Stimulated activated CD8-positive, alpha-beta memory T cell treated with anti-CD3 and anti-CD28 coated beads, Interleukin-7, amount 100 ng/mL, for 1 hour (primary cell): Measurements from ENCODE around the gene ETV4.

Source experiments
- DNase-seq, 2 donors: peaks; one replicate each; pipeline ENCODE4 v3.0.0-alpha.2; 2020; ENCODE audit warnings: low read depth in 2 of 2

ETV4 gene

GRCh38 chr17:43543771-43544575 is 2.2 kb downstream of the ETV4 start:
- no peak for DNase-seq

DNA sequence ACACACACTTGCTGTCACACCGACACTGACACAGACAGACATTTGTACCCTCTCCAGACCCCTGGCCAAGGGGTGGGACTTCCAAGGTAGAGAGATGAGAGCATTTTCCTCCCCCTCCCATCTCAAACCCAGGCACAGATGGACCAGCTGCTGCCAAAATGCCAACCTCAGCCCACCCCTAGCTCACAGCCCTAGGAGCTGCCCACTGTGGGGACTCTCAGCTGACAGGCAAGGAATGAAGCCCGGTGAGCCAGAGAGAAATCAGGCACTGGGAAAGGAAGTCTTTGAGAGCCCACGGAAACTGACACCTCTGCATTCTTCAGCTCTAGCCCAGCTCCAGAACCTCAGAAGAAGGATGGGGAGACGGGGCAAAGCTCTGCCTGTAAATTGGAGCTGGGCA is 2.8 kb downstream of the ETV4 start:
- DNase-seq, result no peak

- DNase-seq, result no peak
These were observed 3.3 kb downstream of the ETV4 start for GRCh38 chr17:43542859-43543258.

DNA sequence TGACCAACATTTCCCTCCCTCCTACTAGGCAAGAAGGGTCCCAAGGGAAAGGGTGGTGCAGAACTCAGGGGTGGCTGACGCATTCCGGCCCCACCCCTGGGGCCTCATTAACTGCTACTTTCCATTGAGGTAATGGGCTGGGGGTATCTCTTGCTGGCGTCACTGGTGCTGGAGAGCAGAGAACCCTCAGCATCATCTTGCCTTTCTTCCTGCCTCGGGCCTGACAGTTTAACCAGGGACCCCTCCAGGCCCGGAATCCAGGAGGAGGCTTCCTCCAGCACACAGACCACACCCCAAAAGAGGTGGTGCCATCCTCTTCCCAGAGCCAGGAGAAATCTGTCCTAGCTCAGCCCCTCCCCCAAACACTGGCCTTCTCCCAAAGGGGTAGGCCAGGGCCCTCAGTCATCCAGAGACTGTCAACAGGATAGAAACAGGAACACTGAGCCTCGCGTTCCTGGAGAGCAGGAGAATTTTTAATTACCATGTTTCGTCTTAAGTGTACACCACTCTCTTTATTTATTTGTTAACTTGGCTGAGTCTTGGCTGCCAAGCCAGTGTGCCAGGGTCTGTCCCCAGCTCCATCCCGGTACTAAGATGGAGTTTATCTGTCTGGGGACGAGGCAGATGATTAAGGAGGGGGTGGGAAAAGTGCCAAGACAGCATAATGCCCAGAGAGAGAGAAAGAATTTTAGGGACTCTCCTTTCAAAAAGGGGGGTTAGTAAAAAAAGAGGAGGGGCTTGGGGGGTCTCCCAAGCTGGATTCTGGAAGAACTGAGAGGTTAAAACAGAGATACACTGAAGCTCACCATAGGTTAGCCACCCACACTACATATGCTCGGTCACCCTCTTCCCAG is 5.1 kb downstream of the ETV4 start:
- no peak for DNase-seq

GRCh38 chr17:43536236-43536992 is 9.7 kb downstream of the ETV4 start:
- no peak for DNase-seq

GRCh38 chr17:43534909-43535308 is 11.2 kb downstream of the ETV4 start:
- no peak for DNase-seq

DNA sequence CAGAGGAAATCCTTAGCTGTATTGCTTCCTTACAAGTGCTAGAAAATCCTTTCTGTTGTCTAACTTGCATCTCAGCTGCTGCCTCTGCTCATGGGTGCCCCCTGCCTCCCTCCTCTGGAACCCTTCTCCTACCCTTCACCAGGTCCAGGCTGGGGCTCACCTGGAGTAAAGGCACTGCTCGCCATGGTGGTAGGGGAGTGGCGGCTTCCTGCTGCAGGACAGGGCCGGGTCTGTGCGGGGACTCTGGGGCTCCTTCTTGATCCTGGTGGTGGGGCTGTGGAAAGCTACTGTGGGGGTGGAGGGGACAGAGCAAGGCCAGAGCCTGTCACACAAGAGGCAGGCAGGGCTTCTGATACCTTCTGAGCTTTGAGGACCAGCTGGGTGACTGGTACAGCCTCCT is 12.4 kb downstream of the ETV4 start:
- DNase-seq, result no peak

GRCh38 chr17:43532581-43532980 is 13.6 kb downstream of the ETV4 start:
- DNase-seq, result no peak

- no peak for DNase-seq
These were observed 14.2 kb downstream of the ETV4 start for GRCh38 chr17:43531955-43532354.

DNA sequence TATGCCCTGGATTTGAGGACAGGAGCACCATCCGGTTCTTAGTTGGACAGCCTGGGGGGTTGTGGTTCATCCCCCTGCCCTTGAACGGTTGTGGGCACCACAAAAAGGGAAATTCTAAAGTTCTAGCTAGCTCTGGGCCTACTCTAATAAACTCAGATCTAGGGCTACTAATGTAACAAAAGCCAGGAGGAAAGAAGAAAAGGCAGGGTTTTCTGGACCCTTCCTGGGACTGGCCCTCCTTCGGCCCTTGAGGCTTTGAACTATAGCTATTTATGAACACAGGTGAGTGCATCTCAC is 15.1 kb downstream of the ETV4 start:
- DNase-seq, result no peak

DNA sequence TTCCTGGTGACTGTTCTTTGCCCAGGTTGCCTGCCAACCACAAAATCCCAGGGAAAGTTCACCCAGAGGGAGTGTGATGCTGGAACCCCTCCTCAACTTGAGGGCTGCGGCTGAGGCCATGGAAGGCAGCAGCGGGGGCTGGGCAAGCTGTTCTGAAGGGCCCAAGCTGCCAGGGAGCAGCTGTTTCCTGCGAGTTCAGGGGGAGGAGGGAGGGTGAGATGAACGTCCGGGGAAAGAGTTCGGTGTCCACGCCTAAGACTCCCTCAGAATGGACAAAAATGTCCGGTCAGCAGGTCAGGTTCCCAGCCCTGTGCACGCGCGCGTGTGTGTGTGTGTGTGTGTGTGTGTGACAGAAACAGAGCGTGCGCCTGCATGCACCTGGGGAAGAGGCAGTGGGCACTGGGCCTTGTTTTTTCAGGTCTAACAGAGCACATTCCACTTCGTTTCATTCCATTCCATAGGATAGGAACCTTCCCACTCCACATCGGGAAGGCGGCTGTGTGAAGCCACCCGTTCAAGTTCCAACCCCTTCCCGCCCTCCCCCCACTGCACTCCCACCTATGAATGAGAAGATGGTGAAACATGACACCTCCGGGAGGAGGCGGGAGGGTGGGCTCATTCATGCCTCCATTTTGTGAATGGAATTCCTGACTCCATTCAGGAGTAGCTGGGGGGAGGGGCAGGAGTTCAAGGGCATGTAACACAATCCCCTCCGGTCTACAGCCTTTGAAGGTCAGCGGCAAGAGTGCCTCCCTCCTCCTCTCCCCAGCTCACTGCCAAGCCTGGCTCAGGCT is 15.7 kb downstream of the ETV4 start:
- DNase-seq, result no peak

DNA sequence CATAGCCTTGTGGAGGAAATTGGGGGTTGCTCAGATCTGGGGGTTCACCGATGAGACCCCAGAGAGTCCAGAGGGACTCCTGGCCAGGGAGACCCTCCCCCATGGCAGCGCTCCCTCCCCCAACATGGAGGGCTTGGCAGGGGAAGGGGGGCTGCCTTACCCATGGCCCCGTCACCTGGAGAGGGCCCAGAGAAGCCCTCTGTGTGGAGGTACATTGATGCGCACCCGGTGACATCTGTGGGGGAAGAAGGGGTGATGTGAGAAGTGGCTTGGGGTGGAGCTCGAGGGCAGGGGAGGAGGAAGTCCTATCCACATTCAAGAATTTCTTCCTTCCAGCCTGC is 16.2 kb downstream of the ETV4 start:
- DNase-seq, result no peak

GRCh38 chr17:43528988-43529814 is 16.9 kb downstream of the ETV4 start:
- no peak for DNase-seq

- no peak for DNase-seq
These were observed 17.7 kb downstream of the ETV4 start for GRCh38 chr17:43528319-43528987.

- no peak for DNase-seq
These were observed 19.1 kb downstream of the ETV4 start for GRCh38 chr17:43526886-43527648.

DNA sequence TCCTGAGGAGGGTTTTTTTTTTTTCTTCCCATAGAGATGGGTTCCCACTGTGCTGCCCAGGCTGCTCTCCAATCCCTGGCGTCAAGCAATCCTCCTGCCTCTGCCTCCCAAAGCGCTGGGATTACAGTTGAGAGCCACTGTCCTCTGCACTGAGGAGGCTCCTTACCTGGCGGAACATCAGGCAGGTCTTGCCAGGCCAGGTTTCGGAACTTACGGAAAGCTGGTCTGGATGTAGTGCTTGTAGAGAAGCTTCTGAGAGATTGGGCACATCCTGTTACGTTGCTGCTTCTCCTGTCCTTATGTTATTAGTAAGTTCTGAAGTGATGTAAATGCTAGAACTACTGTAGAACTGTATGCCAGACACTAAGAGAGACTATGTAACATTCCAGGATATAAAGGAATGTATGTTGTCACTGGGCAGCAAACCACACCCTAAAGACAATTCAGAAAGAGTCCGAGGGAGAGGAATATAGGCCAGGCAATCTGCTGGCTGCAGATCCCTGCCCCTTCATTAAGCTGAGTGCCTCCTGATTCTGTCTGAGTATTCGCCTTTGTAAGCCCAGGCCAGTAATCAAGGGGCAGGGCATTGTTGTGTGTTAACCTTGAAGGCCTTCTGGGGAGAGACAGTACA is 21.1 kb downstream of the ETV4 start:
- DNase-seq, result no peak

GRCh38 chr17:43521389-43521788 is 24.8 kb downstream of the ETV4 start:
- DNase-seq, result no peak

GRCh38 chr17:43517615-43518386 is 28.3 kb downstream of the ETV4 start:
- no peak for DNase-seq
